HUDEP-2 (cell line): ENCODE data around the gene ZNF777.
"Not testable (repeated sequence)": the region's sequence is repeated elsewhere in the genome, so short reads cannot be mapped to it uniquely, and the experiment has no call there.

Experiments
- DNase-seq, 76 experiments: peaks; one replicate each; lab custom pipeline; 2025; ENCODE audit not compliant: unreplicated experiment in 76 of 76; lab: John Stamatoyannopoulos, UW

The ZNF777 gene

GRCh38 chr7:149422162-149422913 is 38.5 kb downstream of the ZNF777 start:
- peak in 64 of 76 experiments; percentile 7 to 80 (median 50) for DNase-seq

GRCh38 chr7:149420006-149420405 is 40.9 kb downstream of the ZNF777 start:
- DNase-seq: no peak

- no peak for DNase-seq
Observed at GRCh38 chr7:149415391-149416071, 45.3 kb downstream of the ZNF777 start.

- peak in 5 of 76 experiments; percentile 5 to 27 (median 10) for DNase-seq
Observed at GRCh38 chr7:149414745-149415390, 46.0 kb downstream of the ZNF777 start.

GRCh38 chr7:149414171-149414570 is 46.7 kb downstream of the ZNF777 start:
- DNase-seq: no peak

GRCh38 chr7:149413083-149413482 is 47.8 kb downstream of the ZNF777 start:
- not testable (repeated sequence) for DNase-seq

- DNase-seq: no peak
Observed at GRCh38 chr7:149409895-149410294, 51.0 kb downstream of the ZNF777 start.

- no peak for DNase-seq
Observed at GRCh38 chr7:149404825-149405224, 56.0 kb downstream of the ZNF777 start.

- DNase-seq: no peak
Observed at GRCh38 chr7:149404396-149404795, 56.5 kb downstream of the ZNF777 start.

GRCh38 chr7:149398195-149398820 is 62.6 kb downstream of the ZNF777 start:
- DNase-seq: no peak

- DNase-seq: no peak
Observed at GRCh38 chr7:149397470-149398043, 63.3 kb downstream of the ZNF777 start.

GRCh38 chr7:149388550-149389335 is 72.1 kb downstream of the ZNF777 start:
- DNase-seq: not testable (repeated sequence)

GRCh38 chr7:149386514-149386913 is 74.3 kb downstream of the ZNF777 start:
- DNase-seq: not testable (repeated sequence)

- DNase-seq: no peak
Observed at GRCh38 chr7:149385195-149385950, 75.5 kb downstream of the ZNF777 start.
